Activated CD4-positive, alpha-beta memory T cell treated with anti-CD3 and anti-CD28 coated beads for 36 hours (primary cell): ENCODE data around the gene ARMC3. TPM values are rescaled to one million over a fixed set of nuclear protein-coding genes. Genes with fewer than 3 reads are reported as not detected.
A peak's percentile ranks its signal among the peaks of the same experiment; 100 is the strongest.
"Not testable (repeated sequence)": the region's sequence is repeated elsewhere in the genome, so short reads cannot be mapped to it uniquely, and the experiment has no call there.

ENCODE experiments used
- CTCF ChIA-PET: fragments of 350-600 bp; sonication (Branson Sonifier 250); formaldehyde crosslinking; loops from one replicate; lab custom pipeline; 2021; ENCODE audit warnings: antibody characterized with exemption, inconsistent platforms; lab: Charles Lee
- POLR2A ChIA-PET: fragments of 350-600 bp; sonication (Branson Sonifier 250); formaldehyde crosslinking; loops from one replicate; lab custom pipeline; 2021; ENCODE audit warnings: antibody characterized with exemption; lab: Charles Lee
- DNase-seq: peaks from one replicate; pipeline ENCODE4 v3.0.0-alpha.2; 2020
- H3K27ac Mint-ChIP-seq: one replicate; pipeline ENCODE4 v1.8.0; 2021; ENCODE audit warnings: mixed read lengths
- H3K27me3 Mint-ChIP-seq: one replicate; pipeline ENCODE4 v1.8.0; 2021; ENCODE audit warnings: mixed read lengths
- H3K36me3 Mint-ChIP-seq: one replicate; pipeline ENCODE4 v1.8.0; 2021; ENCODE audit warnings: mixed read lengths
- H3K4me1 Mint-ChIP-seq: one replicate; pipeline ENCODE4 v1.8.0; 2021; ENCODE audit warnings: low read depth, mixed read lengths
- H3K4me3 Mint-ChIP-seq: one replicate; pipeline ENCODE4 v1.8.0; 2021; ENCODE audit warnings: mild to moderate bottlenecking, mixed read lengths
- H3K9me3 Mint-ChIP-seq: one replicate; pipeline ENCODE4 v1.8.0; 2021; ENCODE audit warnings: mixed read lengths
- intact Hi-C: fragments of 100-400 bp; cut with micrococcal nuclease; formaldehyde crosslinking; loops from one replicate; pipeline ENCODE4 v1.15.1; 2023
- total RNA-seq, 2 experiments: library from RNA; stranded (reverse); gene quantifications; one replicate each; pipeline ENCODE4 v1.2.3, GENCODE V29; 2021

The ARMC3 gene
- total RNA-seq, 2 experiments from 2014 or later = not detected

GRCh38 chr10:23060918-23061317 is 133.1 kb downstream of the ARMC3 start:
- H3K9me3 Mint-ChIP-seq = peaks cover 8% of the 10 kb centered on the region
- no peaks in the 10 kb centered on the region for H3K4me1 Mint-ChIP-seq
- H3K27me3 Mint-ChIP-seq = peaks cover 12% of the 10 kb centered on the region
- intact Hi-C loops = loop anchor here (10.0 kb wide), 2 partner anchors 506 to 1566 kb away; no protein-coding TSS in a partner anchor
- H3K27ac Mint-ChIP-seq = no peak overlapping the region
- DNase-seq = no peak
- ChIA-PET POLR2A (interaction anchor here (0.6 kb wide), 1 partner anchor 684 kb away, joined by 3 read pairs; no protein-coding TSS in a partner anchor), CTCF (no interaction called here)
- no peak overlapping the region for H3K4me3 Mint-ChIP-seq
- no peaks in the 10 kb centered on the region for H3K36me3 Mint-ChIP-seq

GRCh38 chr10:23063045-23063972 is 135.5 kb downstream of the ARMC3 start:
- ChIA-PET CTCF (interaction anchor here (0.9 kb wide), 1 partner anchor 1069 kb away, joined by 3 read pairs; no protein-coding TSS in a partner anchor), POLR2A (no interaction called here)
- Mint-ChIP-seq H3K4me3 (no peak overlapping the region), H3K36me3 (no peaks in the 10 kb centered on the region), H3K4me1 (no peaks in the 10 kb centered on the region), H3K9me3 (peaks cover 8% of the 10 kb centered on the region), H3K27ac (no peak overlapping the region), H3K27me3 (peaks cover 7% of the 10 kb centered on the region)
- intact Hi-C loops = loop anchor here (10.0 kb wide), 2 partner anchors 509 to 1569 kb away; no protein-coding TSS in a partner anchor
- no peak for DNase-seq

GRCh38 chr10:23063973-23064812 is 136.3 kb downstream of the ARMC3 start:
- Mint-ChIP-seq H3K9me3 (peaks cover 2% of the 10 kb centered on the region), H3K27ac (no peak overlapping the region), H3K27me3 (peaks cover 4% of the 10 kb centered on the region), H3K4me1 (no peaks in the 10 kb centered on the region), H3K4me3 (no peak overlapping the region), H3K36me3 (no peaks in the 10 kb centered on the region)
- no peak for DNase-seq
- intact Hi-C loops = loop anchor here (10.0 kb wide), 2 partner anchors 509 to 1569 kb away; no protein-coding TSS in a partner anchor
- POLR2A ChIA-PET = no interaction called here
- CTCF ChIA-PET = interaction anchor here (0.9 kb wide), 1 partner anchor 1070 kb away, joined by 3 read pairs; no protein-coding TSS in a partner anchor

- CTCF ChIA-PET, H3K4me1 Mint-ChIP-seq, POLR2A ChIA-PET, H3K9me3 Mint-ChIP-seq, DNase-seq, H3K27me3 Mint-ChIP-seq, H3K4me3 Mint-ChIP-seq, H3K36me3 Mint-ChIP-seq, H3K27ac Mint-ChIP-seq: not testable (repeated sequence)
- intact Hi-C loops = loop anchor here (5.0 to 10.0 kb wide), 3 partner anchors 510 to 1570 kb away; partner anchors contain the start of gene DNAJC1
Measured at GRCh38 chr10:23064813-23065114, 136.9 kb downstream of the ARMC3 start.

- Mint-ChIP-seq H3K27me3 (peaks cover 2% of the 10 kb centered on the region), H3K4me1 (no peaks in the 10 kb centered on the region), H3K36me3 (no peaks in the 10 kb centered on the region), H3K27ac (no peak overlapping the region), H3K9me3 (no peaks in the 10 kb centered on the region), H3K4me3 (no peak overlapping the region)
- ChIA-PET CTCF (no interaction called here), POLR2A (no interaction called here)
- DNase-seq = no peak
- intact Hi-C loops = loop anchor here (5.0 to 10.0 kb wide), 3 partner anchors 511 to 1571 kb away; partner anchors contain the start of gene DNAJC1
Measured at GRCh38 chr10:23065181-23065948, 137.5 kb downstream of the ARMC3 start.

- ChIA-PET CTCF (no interaction called here), POLR2A (no interaction called here)
- no peak for DNase-seq
- intact Hi-C loops = loop anchor here (5.0 to 10.0 kb wide), 3 partner anchors 513 to 1573 kb away; partner anchors contain the start of gene DNAJC1
- peaks cover 1% of the 10 kb centered on the region for H3K27me3 Mint-ChIP-seq
- no peaks in the 10 kb centered on the region for H3K9me3 Mint-ChIP-seq
- H3K27ac Mint-ChIP-seq = no peak overlapping the region
- no peaks in the 10 kb centered on the region for H3K4me1 Mint-ChIP-seq
- no peak overlapping the region for H3K4me3 Mint-ChIP-seq
- H3K36me3 Mint-ChIP-seq = no peaks in the 10 kb centered on the region
Measured at GRCh38 chr10:23067337-23067736, 139.5 kb downstream of the ARMC3 start.

GRCh38 chr10:23067939-23068775 is 140.3 kb downstream of the ARMC3 start:
- Mint-ChIP-seq H3K27ac (no peak overlapping the region), H3K4me3 (no peak overlapping the region), H3K36me3 (no peaks in the 10 kb centered on the region), H3K27me3 (peaks cover 1% of the 10 kb centered on the region), H3K4me1 (no peaks in the 10 kb centered on the region), H3K9me3 (no peaks in the 10 kb centered on the region)
- intact Hi-C loops = loop anchor here (2.0 to 10.0 kb wide), 4 partner anchors 79 to 1573 kb away; partner anchors contain the start of gene DNAJC1
- CTCF ChIA-PET = no interaction called here
- POLR2A ChIA-PET = no interaction called here
- DNase-seq = peak; percentile 76

GRCh38 chr10:23069019-23069815 is 141.4 kb downstream of the ARMC3 start:
- ChIA-PET CTCF (no interaction called here), POLR2A (no interaction called here)
- Mint-ChIP-seq H3K9me3 (no peaks in the 10 kb centered on the region), H3K27me3 (peaks cover 1% of the 10 kb centered on the region), H3K4me3 (no peak overlapping the region), H3K36me3 (no peaks in the 10 kb centered on the region), H3K4me1 (no peaks in the 10 kb centered on the region), H3K27ac (no peak overlapping the region)
- intact Hi-C loops = loop anchor here (2.0 to 10.0 kb wide), 4 partner anchors 80 to 1574 kb away; partner anchors contain the start of gene DNAJC1
- DNase-seq = peak; percentile 25

- CTCF ChIA-PET, H3K36me3 Mint-ChIP-seq, intact Hi-C loops, H3K4me3 Mint-ChIP-seq, POLR2A ChIA-PET, H3K27me3 Mint-ChIP-seq, DNase-seq, H3K9me3 Mint-ChIP-seq, H3K4me1 Mint-ChIP-seq: not testable (repeated sequence)
- H3K27ac Mint-ChIP-seq = peak overlapping the region; percentile 38
Measured at GRCh38 chr10:23070092-23070912, 142.4 kb downstream of the ARMC3 start.

- Mint-ChIP-seq H3K27me3 (no peaks in the 10 kb centered on the region), H3K4me1 (no peaks in the 10 kb centered on the region), H3K9me3 (no peaks in the 10 kb centered on the region), H3K27ac (no peak overlapping the region), H3K4me3 (no peak overlapping the region), H3K36me3 (no peaks in the 10 kb centered on the region)
- CTCF ChIA-PET = no interaction called here
- POLR2A ChIA-PET = no interaction called here
- DNase-seq = no peak
- intact Hi-C loops = no loop called here
Measured at GRCh38 chr10:23070913-23071218, 143.0 kb downstream of the ARMC3 start.
